Right ventricle myocardium superior (tissue), 1 donor: ENCODE measurements around the gene PLSCR2. TPM values are rescaled to one million over a fixed set of nuclear protein-coding genes. Genes with fewer than 3 reads are reported as not detected.

Experiments
- total RNA-seq: library from RNA; stranded (reverse); fragmentation: NEBNext Ultra II Directional; extraction: Animal tissue kit (Norgen Biotek cat#: 25700); gene quantifications from one replicate; pipeline ENCODE4 v1.2.1, GENCODE V29; 2021
- donor health status: DM: no; HTN: yes; CAD: no; lungs with severe emphysema.

PLSCR2 gene
- total RNA-seq, 1 donor from 2014 or later = not detected

Other genes with a start within 250 kb of the PLSCR2 start
- 16.2 TPM for gene PLSCR4, start 218.5 kb downstream of the PLSCR2 start, total RNA-seq
- 26.0 TPM for gene PLSCR1, start 75.0 kb upstream of the PLSCR2 start, total RNA-seq
- gene PLSCR5, start 135.8 kb upstream of the PLSCR2 start, total RNA-seq = not detected